Erythroblast (primary cell): ENCODE results near the gene FOXD3.

Source experiments
- DNase-seq, 2 experiments: peaks; one replicate each; lab custom pipeline; 2025; lab: John Stamatoyannopoulos, UW
- GATA1 ChIP-seq: IDR thresholded peaks from 2 replicates; pipeline ENCODE4 v1.6.1; 2011; ENCODE audit warnings: low read depth, mild to moderate bottlenecking, control low read depth, low read length, moderate library complexity
- POLR2A ChIP-seq: IDR thresholded peaks from 2 replicates; pipeline ENCODE4 v1.6.1; 2011; ENCODE audit warnings: mild to moderate bottlenecking, low read length

Gene FOXD3

GRCh38 chr1:63322114-63322943 lies at the start of gene FOXD3:
FOXD3 (plus strand) TSS chr1:63322567; CDS start chr1:63323059, 492 bp downstream.
- TF ChIP-seq POLR2A: no peak
- no peak for TF ChIP-seq GATA1
- peak; percentile 74 to 84 for DNase-seq

GRCh38 chr1:63272811-63273210 lies 49.6 kb upstream of the FOXD3 start:
- DNase-seq: no peak
- TF ChIP-seq GATA1 (no peak), POLR2A (no peak)

GRCh38 chr1:63274371-63274770 lies 48.0 kb upstream of the FOXD3 start:
- no peak for DNase-seq
- TF ChIP-seq POLR2A (no peak), GATA1 (no peak)

DNA sequence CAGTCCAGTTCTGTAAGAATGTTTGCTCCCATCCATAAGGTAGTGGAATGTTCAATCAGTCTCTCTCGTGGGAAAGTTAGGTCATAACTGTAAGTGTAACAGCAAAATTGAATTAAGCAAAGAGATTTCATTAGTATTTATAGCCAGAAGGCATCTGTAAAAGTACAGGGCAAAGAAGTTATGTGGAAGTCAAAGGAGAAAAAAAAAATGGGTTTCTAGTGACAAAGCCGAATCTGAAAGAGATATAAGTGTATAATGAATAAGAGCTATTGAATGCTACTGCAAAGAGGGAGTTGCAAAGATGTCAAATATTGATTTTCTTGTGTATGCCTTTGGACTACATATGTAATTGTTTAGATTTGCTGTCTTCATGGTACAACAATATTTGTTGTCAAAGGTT lies 47.4 kb upstream of the FOXD3 start:
- TF ChIP-seq POLR2A (no peak), GATA1 (no peak)
- no peak for DNase-seq

GRCh38 chr1:63276624-63277023 lies 45.7 kb upstream of the FOXD3 start:
- no peak for TF ChIP-seq GATA1
- TF ChIP-seq POLR2A: no peak
- DNase-seq: no peak

- DNase-seq: no peak
These were observed 44.9 kb upstream of the FOXD3 start for GRCh38 chr1:63277195-63278192.

GRCh38 chr1:63281753-63282152 lies 40.6 kb upstream of the FOXD3 start:
- TF ChIP-seq POLR2A (no peak), GATA1 (no peak)
- no peak for DNase-seq

More at GRCh38 chr1:63277195-63278192, 44.9 kb upstream of the FOXD3 start:
- TF ChIP-seq POLR2A: no peak
- TF ChIP-seq GATA1: no peak

DNA sequence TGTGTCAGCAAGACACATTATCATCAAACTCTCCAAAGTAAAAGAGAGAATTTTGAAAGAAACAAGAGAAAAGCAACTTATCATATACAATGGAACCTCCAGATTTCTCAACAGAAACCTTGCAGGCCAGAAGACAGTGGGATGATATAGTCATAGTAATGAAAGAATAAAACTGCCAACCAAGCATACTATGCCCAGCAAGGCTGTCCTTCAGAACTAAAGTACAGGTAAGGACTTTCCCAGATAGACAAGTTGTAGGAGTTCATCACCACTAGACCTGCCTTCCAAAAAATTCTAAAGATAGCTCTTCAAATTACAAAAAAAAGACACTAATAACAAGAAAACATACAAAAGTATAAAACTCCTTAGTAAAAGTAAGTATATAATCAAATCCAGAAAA lies 33.2 kb upstream of the FOXD3 start:
- DNase-seq: no peak
- TF ChIP-seq GATA1 (no peak), POLR2A (no peak)

- TF ChIP-seq GATA1: no peak
- no peak for TF ChIP-seq POLR2A
- no peak for DNase-seq
These were observed 27.4 kb upstream of the FOXD3 start for GRCh38 chr1:63294803-63295594.

- no peak for TF ChIP-seq GATA1
- no peak for DNase-seq
These were observed 18.0 kb upstream of the FOXD3 start for GRCh38 chr1:63304410-63304809.

GRCh38 chr1:63305043-63305442 lies 17.3 kb upstream of the FOXD3 start:
- no peak for DNase-seq
- no peak for TF ChIP-seq GATA1
- no peak for TF ChIP-seq POLR2A

DNA sequence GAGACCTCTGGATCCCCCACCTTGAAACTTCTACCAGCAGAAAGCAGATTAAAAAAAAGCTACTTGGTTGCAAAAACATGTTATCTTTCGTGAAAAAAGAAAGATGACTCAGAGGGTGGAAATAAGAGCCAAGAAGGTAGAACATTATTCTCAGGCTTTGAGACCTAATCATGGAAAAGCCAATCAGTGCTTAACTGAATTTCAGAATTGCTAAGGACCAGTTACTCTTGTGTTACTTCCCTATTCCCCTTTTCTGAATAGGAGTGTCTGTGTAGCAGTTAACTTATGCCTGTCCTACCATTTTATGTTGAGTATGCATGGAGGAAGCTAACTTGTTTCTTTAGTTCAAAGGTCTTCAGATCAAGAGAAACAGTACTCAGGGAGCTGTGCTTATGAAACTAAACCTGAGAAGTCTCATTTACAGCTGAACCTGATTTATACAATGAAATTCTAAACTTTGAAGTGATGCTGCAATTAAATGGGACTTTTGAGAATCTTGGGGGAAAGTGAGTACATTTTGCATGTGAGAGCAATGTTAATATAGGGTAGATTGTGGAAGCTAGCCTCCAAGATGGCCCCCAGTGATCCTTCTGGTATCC lies 15.1 kb upstream of the FOXD3 start:
- DNase-seq: no peak
- no peak for TF ChIP-seq GATA1
- no peak for TF ChIP-seq POLR2A

DNA sequence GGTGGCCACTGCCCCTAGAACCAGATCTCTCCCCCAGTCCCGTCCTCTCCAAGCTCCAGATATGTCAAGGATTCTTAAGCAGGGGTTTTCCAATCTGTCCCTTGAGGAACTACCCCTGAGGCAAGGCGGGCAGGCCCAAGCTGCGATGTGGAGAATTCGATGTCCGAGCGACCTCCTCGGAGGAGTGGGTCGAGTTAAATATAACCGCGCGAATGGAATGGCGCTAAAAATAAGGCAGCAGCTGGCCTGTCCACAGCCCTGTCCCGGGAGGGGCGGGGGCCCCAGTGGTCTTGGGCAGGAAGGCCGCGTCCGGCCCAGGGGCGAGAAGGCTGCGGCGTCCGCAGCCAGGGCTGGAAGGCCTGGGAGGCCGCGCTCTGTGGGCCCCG lies 5.8 kb upstream of the FOXD3 start:
- no peak for DNase-seq
- TF ChIP-seq GATA1: no peak
- no peak for TF ChIP-seq POLR2A
